Measurements from ENCODE around the gene RNF220.
A peak's percentile ranks its signal among the peaks of the same experiment; 100 is the strongest.

Gene RNF220
- 72.3 to 98.9 (median 82.5) reads per million in 4 donors for total RNA-seq

DNA sequence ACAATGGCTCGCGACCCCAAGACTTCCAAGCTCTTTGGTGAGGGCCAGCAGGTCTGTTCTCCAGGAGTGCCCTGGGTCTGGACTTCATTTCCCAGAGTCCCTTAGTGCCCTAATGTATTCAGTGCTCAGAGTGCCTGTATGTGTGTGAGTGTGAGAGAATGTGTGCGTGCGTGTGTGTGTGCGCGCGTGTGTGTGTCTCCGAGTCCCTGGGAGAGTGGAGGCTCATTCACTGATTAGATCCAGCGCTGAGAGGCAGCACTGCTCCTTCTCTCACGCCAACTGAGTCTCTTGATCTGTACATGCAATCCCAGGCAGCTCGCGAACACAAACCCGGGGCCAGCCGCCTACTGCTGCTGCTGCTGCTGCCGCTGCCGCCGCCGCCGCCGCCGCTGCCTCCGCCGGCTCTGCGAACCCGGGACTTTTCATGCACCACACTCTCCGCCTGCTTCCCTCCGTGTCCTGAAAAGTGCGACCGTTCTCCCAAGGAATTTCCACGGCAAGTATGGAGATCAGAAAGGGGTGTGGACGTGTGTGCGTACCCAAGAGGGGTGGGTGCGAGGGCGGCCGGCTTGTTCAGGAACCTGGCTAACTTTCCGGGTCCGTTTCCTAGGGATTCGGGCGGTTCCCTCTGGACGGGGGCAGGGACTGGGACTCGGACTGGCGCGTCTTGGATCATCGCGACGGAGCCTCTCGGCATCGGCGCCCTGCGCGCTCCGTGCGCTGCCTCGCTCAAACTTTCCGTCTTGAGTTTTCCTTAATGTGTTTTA, at the start of gene RNF220:
Gene RNF220 (plus strand): TSS at position 225 of the 767 bp plus-strand sequence.
- DNase-seq = peak in 3 of 5 donors; percentile 12 to 33 (median 31)

DNA sequence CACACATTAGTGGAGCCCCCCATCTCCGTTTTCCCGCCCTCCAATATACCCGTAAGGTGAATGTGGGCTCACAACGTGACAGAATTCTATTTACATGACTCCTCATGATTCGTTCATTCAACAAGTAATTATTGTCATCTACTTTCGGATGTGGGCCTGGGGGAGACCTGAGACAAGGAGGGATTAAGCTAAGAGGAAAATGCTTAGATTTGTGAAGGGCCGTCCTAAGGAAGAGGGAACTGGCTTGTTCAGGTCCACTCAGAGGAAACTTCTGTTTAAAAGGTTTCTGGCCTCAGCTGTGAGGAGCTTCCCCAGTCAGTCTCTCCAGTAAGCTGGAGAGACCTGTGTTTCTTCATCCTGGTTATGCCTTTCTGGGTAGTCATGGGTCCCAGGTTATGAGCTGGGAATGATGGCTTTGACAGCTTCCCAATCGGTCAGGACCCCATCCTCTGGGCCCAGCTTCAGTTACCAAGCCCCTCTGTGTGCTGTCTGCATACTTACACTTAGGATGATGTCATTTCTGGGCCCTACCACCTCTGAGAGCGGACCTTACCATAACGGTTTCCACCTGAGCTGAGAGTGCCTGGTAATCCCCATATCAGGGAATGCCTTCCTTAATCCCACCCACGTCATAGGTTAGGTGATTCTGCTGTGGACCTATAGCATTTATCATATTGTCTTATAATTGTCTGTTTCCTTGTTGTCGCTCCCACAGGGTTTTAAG, 49.3 kb upstream of the RNF220 start:
- DNase-seq = no peak

DNA sequence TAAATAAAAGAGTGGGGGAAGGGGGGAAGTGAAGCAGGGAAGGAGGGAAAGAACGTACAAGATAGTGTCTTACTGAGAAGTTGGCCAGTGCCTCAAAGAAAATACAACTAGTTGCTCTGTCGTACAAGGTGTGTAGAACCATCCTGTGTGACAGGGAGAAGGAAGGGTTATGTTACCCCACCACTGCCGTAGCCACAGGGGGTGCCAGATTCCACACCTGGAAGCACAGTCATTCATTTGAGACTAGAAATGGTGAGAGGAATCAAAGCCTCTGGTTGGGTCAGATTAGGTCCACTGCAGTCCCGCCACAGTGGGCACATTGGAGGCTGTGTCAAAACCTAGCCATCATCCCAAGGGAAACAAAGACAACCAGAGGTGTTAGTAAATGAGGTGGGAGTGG, 47.3 kb upstream of the RNF220 start:
- DNase-seq = no peak

DNA sequence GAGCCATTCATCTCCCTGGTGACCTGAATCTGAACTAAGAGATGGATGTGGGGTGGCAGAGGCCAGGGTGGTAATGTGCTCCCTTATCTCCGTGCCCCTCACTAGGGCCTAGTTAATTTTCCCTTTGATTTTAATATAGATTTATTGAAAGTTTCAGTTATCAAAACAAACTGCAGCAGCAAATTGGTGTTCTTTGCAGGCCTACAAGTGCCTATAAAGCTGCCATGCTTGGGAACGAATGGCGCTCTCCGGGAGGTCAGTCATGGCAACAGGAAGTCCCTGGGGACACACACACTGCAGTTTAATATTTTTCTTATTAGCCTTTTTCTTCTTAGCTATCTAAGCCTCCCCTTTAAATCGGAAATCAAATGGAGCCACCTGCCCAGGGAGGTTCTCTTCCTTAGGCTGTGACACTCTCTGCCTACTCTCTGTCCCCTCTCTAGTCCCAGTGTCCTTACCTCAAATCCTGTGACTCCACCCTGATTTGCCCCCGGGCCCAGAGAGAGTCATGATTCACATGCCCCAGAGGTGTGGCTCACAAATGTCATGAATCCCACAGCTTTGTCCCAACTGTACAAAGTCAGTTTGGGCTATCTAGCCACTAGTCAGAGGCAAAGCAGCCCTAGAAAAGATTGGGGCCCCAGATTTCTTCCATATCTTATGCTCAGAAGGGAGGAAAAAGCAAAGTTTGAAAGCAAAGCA, 45.7 kb upstream of the RNF220 start:
- DNase-seq = no peak

DNA sequence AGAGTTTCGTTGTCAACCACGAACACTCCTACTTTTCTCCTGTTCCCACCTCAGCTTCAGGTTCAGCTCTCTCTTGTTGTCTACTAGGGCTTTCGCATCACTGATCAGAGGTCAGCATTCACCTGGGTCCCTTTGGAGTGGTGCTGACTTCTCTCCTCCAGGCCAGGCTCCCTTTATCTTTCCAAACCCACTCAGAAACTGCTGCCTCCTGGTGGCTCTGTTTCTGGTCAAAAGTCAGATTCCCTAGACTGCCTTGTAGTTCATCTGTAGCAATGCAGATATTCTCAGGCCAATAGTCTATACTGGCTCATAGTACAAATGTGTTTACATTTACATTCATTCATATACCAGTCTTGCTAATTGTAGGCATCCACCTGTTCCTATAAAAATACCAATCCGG, 43.6 kb upstream of the RNF220 start:
- DNase-seq = no peak

DNA sequence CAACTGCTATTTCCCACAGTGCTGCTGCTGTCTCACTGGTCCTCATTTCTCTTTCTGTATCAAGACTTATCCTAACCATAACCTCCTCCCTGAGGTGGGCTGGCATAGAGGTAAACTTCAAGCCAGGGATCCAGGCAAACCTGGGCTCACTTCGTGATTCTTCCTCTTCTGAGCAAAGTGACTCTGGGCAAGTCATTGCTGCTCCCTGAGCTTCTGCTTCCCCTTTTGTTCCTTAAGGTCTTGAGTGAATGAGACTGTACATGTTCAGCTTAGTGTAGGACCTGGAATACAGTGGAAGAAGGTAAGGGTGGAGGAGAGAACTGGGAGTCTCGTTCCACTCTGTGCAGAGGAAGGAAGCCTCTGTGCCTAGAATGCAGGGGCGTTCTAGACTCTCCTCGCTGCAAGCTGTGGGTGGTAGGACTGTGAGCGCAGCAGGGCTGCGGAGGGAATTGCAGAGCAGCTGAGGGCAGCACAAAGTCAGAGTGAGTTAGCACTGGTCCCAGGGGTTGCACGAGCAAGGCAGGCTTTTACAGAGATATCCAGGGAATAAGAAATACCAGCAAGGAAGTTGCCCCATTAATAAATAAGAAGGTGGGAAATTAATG, 38.6 kb upstream of the RNF220 start:
- no peak for DNase-seq

DNA sequence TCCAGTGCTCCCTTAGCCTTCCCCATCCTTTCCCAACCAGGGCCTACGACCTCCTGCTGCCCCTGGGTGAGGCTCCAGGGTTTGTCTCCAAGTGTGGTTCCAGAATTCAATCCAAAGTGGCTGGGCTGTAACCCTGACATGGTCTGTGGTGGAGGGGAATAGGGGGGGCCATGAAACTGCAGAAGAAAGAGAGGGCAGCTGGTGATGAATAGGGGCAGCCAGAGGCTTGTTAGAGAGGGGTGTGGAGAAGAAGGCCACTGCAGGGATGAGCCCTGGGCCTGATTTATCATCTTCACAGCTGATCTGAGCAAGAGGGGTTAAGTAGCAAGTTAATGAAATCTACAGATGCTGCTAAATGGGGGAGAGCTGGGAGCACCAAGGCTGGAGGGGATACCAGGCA, 37.1 kb upstream of the RNF220 start:
- no peak for DNase-seq

DNA sequence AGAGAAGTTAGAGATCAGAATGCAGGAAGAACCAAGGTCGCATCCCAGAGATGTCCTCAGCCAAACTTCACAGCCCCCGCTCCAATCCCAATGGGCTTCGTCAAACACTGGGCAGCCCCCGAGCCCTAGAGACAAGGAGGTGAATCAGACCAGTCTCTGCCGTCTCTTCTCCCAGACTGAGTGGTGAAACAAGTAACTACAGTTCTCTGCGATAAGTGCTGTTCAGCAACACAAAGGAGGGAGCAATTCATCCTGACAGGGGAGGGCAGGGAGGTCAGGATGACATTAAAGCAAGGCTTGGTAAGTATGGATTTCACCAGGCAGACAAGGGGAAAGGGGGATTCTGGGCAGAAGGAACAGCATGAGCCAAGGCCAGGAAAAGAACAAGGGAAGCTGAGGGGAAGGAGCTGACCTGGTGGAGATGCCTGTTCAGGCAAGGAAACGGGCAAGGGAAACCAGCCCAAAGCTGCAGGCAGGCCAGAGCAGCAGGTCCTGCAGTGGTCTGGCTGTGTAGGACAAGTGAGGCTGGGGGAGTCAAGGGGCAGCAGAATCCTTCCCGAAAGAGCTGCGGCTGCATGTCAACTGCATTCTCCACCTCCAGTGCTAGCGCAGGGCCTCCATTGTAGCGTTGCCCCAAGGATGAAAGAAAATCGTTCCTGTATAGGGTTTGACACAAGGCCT, 36.4 kb upstream of the RNF220 start:
- DNase-seq = no peak

DNA sequence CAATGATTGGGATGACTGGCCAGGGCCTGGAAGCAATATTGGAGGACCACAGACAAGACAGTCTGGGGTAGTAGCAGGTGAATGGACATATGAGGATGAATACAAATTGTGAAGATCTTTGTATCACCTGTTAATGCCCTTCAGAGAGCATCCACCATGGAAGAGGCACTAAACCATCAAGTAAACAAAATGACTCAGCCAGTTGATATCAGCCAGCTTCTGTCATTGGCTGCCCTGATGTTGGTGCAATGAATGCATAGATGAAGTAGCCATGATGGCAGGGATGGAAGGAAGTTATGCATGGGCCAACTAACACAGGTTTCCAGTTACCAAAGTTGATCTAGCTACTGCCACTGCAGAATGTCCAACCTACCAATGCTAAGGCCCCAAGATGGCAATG, 33.8 kb upstream of the RNF220 start:
- DNase-seq = no peak

DNA sequence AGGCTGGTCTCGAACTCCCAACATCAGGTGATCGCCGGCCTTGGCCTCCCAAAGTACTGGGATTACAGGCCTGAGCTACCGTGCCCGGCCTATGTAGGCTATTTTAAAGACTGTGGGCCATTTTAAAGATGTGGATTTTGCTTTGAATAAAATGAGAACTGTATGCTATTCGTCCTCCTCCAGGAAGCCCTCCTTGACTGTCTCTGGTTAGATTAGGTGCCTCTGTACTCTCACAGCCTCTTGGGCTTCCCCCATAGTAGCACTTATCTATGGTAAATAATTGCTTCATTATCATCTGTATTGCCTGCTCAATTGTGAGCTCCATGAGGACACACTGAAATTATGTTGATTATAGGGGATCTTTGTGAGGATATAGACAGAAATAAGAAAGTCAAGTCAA, 29.5 kb upstream of the RNF220 start:
- no peak for DNase-seq

DNA sequence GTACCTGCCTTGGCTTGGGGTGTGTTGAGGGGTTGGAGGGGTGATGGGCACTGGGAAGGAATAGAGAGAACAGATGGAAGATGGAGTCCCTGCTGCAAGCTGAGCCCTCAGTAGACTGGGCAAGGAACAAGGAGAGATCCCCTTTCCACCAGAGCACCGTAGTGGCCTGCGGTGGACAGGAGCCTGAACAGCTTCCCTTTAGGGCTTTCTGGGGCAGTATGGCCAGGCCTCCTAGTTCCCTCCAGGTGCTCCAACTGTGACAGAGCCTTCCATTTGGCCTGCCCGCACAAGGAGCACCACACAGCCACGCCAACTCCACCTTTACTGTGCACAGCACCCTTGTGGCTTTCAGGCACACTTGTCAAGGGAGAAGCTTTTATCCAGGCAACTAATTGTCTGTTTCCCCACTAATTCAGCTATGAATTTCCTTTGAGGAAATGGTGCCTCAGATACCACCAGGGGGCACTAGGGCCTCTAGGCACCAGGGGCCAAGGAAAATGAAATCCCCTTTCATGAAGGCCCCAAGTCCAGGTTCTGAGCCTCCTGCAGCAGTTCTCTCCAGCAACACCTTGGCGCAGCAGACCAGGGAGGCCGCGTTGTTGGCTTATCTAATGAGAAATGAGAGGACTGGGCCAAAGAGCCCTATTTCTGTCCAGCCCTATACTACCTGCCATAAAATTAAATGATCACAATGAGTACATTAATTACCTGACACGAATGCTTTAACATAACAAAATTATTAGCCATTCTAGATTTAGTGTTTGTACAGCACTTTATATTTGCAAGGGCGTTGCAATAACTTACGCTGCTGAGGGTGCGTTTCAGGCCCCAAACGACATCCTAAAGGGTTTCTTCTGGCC, 26.9 kb upstream of the RNF220 start:
- peak in 3 of 5 donors; percentile 7 to 17 (median 15) for DNase-seq

DNA sequence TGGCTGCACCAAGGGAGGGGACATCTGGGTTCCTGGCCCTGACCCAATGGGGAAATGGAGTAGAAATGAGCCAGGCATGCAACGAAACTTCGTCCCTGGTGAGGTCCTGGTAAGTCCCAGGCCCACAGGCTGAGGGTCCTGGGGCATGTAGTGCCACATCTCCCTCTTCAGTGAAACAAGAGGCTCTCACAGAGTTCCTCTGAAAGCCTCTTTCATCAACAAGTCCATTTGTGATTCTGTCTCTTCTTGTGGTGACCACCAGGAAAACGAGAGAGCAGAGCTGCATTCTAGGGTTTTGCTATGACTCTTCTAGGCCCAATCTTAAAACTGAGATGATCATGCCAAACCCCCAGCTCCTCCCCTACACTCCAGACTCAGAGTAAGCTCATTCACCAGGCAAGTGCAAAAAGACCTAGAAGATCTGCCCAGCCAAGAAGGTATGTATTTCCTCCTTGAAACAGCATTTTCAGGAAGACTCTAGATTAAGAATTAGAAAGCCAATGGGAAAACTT, 24.3 kb upstream of the RNF220 start:
- DNase-seq = no peak

DNA sequence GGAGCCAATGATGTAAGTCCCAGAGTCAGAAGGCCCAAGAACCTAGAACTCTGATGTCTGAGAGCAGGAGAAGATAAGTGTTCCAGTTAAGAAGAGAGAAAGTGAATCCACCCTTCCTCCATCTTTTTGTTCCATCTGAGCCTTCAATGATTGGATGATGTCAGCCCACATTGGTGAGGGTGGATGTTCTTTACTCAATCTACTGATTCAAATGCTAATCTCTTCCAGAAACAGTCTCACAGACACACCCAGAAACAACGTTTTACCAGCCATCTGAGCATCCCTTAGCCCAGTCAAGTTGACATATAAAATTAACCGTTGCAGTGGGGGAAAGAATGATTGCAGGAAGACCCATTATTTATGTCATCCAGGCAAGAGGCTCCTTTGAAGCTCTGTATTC, 16.5 kb upstream of the RNF220 start:
- no peak for DNase-seq

DNA sequence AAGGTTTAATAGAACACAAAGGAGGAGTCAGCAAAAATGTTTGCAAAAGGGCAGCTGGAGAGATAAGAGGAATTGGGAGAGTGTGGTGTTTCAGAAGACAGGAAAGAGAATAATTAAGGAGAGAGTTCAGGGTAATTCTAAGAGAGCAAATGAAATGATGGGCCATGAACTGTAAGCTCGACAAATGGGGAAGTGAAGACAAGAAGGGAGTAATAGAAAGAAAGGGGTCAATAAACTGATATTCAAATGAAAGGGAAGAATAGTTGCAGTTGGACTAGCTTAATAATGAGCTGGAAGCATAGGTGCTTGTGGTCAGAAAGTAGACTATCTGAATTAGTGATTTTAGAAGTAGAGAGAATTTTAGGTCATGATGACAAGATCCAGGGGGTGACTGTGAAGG, 15.6 kb upstream of the RNF220 start:
- no peak for DNase-seq

DNA sequence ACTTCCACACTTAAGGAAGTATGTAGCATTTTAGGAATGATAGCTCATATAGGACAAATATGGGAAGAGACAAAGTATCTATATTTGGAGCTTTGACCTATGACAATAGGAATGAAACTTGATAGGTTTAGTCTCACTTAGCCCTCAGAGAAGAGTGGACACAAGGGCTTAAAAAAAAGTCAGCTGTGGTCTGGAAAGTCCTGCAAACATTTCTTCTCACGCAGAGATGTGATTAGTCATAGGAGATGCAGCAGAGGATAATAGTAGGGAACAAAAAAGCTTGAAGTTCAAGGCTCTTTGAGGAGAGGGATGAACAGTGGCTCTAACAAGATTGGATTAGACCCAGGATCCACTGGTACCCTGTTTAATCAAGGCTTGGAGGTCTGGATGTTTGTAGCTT, 14.8 kb upstream of the RNF220 start:
- DNase-seq = no peak

DNA sequence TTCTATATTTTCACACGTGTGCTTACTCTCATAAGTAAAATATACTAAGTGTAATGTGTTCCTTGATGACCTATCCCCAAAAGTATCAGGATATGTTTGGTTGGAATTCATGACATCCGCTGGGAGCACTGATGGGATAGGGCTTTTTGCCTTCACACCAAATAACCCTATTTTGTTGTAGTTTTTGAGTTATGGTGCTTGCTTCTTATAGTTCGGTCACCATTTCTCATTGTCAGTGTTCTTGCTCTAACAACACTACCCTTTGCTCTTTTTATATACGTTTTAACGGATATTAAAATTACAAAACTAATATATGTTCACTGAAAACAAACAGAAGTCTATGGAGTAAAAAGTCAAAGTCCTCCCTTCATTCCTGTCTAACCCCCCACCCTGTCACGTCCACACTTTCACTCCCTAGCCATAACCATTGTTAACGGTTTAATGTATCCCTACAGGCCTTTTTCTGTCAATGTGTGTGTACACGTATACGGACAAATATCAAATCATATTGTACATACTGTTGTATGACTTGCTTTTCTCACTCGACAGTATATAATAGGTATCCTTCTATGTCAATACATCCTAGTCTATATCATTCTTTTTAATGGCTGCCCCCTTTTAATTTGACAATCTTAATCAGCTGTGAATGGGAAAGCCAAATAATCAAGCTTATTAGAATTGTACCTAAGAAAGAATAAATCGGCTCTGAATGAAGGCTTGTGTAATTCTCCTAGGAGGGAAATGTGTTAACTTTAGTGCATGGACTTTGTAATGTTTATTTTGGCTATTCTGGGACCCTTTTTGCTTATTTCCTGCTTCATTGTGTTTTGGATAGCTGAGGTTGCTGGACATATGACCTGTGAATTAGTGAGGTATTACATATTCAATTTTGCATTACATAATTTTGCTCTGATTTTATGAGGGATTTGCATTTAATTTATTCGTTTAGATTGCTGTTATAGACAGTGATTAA, 3.5 kb upstream of the RNF220 start:
- DNase-seq = no peak

DNA sequence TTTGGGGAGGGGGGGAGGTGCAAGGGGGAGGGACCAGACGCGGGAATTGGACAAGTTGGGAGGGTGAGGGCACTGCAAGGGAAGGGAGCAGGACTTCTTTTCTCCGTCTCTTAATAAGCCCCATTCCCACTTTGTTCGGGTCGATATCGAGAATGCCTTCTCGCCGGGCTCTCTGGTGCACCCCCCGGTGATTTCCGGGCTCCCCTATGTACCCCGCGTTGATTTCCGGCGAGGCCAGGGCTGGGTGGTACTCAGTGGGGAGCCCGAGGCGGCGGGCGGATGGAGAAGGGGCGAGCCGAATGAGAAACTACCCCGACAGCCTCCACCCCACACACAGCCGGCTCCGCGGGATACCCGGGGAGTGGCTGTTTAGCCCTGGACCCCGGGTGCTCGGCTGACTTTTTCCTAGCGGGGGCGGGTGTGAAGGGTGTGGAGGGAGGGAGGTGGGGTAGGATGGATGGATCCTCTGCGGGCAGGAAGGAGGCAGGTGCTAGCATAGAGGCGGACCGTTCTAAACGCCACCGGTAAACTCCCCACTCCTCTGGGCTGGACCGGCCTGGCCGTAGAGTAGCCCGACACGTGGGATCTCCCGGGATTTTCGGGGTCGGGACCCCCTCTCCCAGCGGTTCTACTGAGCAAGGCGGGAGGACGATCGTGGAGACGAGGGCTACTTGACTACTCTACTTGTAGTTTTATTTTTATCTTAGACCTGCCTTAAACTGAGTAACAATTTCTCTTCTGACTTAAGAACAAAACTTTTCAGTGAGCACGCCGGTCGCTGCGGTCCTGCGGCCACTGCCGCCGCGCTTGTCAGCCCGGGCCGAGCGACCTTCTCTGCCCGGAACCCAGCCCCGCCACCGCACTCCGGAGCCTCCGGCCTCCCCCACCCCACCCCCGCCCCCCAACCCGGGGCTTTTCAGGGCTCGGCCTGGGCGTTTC, 1.0 kb downstream of the RNF220 start:
- peak in 2 of 5 donors; percentile 8 to 12 for DNase-seq

DNA sequence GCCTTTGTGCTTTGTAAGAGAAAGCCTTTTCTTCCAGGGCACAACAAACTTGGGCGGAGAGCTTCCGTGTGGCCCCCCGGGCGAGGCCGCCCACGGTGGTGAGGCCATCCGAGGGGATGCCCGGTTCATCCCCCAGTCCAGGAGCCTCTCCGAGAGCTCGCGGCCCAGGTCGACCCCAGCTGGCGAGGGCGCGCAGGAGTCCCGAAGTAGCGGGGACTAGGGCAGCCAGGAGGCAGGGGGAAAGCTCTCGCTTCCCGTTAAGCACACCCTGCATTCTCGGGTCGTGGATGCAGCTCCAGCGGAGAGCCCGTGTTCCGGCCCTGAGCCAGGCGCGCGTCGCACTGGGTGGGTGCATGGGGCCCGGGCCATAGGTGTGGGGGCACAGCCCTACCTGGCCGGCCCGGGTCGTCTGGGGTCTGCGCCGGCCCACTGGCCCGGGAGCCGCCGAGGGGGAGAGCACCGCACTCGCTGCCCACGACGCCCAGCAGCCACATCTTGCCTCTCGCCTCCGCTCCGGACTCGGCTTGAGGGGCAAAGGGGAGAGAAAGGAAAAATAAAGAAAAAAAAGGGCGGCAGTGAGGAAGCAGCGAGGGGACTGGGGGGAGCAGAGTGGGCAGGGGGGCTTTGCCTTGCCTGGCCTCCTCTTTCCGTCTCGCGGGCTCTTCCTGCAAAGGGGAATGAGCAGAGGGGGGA, 1.8 kb downstream of the RNF220 start:
- DNase-seq = peak in 1 of 5 donors; percentile 8

Data from T-helper 1 cell (primary cell).